Calu3 (cell line): ENCODE results near the gene LIN7A. TPM values are rescaled to one million over a fixed set of nuclear protein-coding genes. Genes with fewer than 3 reads are reported as not detected.

Experiments
- BruUV-seq: library from RNA; stranded (reverse); fragments of 400-500 nt; replicated peaks from 2 replicates; lab custom pipeline; 2021; lab: Mats Ljungman, UMichigan
- CTCF ChIA-PET: fragments of 300-600 bp; sonication (Branson Sonifier 250); formaldehyde crosslinking; loops from one replicate; lab custom pipeline; 2022; ENCODE audit warnings: antibody characterized with exemption; lab: Charles Lee
- DNase-seq: peaks from one replicate; pipeline ENCODE4 v3.0.0; 2022
- H3K27ac Mint-ChIP-seq: one replicate; pipeline ENCODE4 v1.8.0; 2022; ENCODE audit warnings: mixed read lengths; ENCODE audit not compliant: unreplicated experiment
- H3K27me3 Mint-ChIP-seq: one replicate; pipeline ENCODE4 v1.8.0; 2022; ENCODE audit warnings: mixed read lengths; ENCODE audit not compliant: unreplicated experiment
- H3K36me3 Mint-ChIP-seq: one replicate; pipeline ENCODE4 v1.8.0; 2022; ENCODE audit warnings: mild to moderate bottlenecking, moderate library complexity, mixed read lengths; ENCODE audit not compliant: insufficient read depth, unreplicated experiment
- H3K4me1 Mint-ChIP-seq: one replicate; pipeline ENCODE4 v1.8.0; 2022; ENCODE audit warnings: mild to moderate bottlenecking, low read depth, mixed read lengths; ENCODE audit not compliant: unreplicated experiment
- H3K4me3 Mint-ChIP-seq: one replicate; pipeline ENCODE4 v1.8.0; 2022; ENCODE audit warnings: mild to moderate bottlenecking, low read depth, moderate library complexity, mixed read lengths; ENCODE audit not compliant: unreplicated experiment
- H3K9me3 Mint-ChIP-seq: one replicate; pipeline ENCODE4 v1.8.0; 2022; ENCODE audit warnings: low read depth, mixed read lengths; ENCODE audit not compliant: unreplicated experiment
- CTCF ChIP-seq: fragments of 200-600 bp; IDR thresholded peaks from one replicate; pipeline ENCODE4 v1.8.0; 2022; ENCODE audit warnings: antibody characterized with exemption; ENCODE audit not compliant: unreplicated experiment
- intact Hi-C: fragments of 100-400 bp; cut with micrococcal nuclease; formaldehyde crosslinking; loops from one replicate; pipeline ENCODE4 v1.10.0; 2022; ENCODE audit not compliant: unreplicated experiment
- total RNA-seq: library from RNA; stranded (reverse); gene quantifications from 2 replicates; pipeline ENCODE4 v1.2.3, GENCODE V29; 2022

Gene LIN7A
- total RNA-seq, 1 experiment from 2014 or later: 0.73 TPM

GRCh38 chr12:80868576-80868975 lies 69.2 kb downstream of the LIN7A start:
- CTCF ChIA-PET: interaction anchor here (1.0 kb wide), 1 partner anchor 17 kb away, joined by 4 read pairs; no protein-coding TSS in a partner anchor
- DNase-seq: no peak
- TF ChIP-seq CTCF: no peak
- BruUV-seq: no TSS peak
- intact Hi-C loops: no loop called here
- Mint-ChIP-seq H3K27me3 (no peaks in the 10 kb centered on the region), H3K36me3 (no peaks in the 10 kb centered on the region), H3K27ac (no peak overlapping the region), H3K4me3 (no peak overlapping the region), H3K4me1 (no peaks in the 10 kb centered on the region), H3K9me3 (no peaks in the 10 kb centered on the region)

DNA sequence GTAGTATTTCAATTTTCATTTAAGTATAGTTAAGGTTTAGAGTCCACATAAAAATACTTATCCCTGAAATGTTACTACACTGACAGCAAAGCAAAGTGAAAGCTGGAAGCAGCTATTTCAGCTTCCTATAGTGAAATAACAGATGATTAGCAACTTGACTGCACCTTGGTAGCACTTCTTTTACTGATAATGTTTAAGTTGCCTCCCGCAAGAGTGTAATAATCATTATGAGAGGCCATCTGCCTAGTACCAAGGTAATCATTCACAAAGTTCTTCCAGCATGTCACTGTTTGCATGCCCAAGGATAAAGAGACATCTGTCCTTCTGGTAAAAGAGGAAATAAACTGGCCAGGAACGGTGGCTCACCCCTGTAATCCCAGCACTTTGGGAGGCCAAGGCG lies 69.8 kb downstream of the LIN7A start:
- no peak for DNase-seq
- Mint-ChIP-seq H3K9me3 (no peaks in the 10 kb centered on the region), H3K27ac (no peak overlapping the region), H3K27me3 (no peaks in the 10 kb centered on the region), H3K36me3 (no peaks in the 10 kb centered on the region), H3K4me3 (no peak overlapping the region), H3K4me1 (no peaks in the 10 kb centered on the region)
- intact Hi-C loops: no loop called here
- TF ChIP-seq CTCF: no peak
- CTCF ChIA-PET: interaction anchor here (1.0 kb wide), 1 partner anchor 17 kb away, joined by 4 read pairs; no protein-coding TSS in a partner anchor
- no TSS peak for BruUV-seq

DNA sequence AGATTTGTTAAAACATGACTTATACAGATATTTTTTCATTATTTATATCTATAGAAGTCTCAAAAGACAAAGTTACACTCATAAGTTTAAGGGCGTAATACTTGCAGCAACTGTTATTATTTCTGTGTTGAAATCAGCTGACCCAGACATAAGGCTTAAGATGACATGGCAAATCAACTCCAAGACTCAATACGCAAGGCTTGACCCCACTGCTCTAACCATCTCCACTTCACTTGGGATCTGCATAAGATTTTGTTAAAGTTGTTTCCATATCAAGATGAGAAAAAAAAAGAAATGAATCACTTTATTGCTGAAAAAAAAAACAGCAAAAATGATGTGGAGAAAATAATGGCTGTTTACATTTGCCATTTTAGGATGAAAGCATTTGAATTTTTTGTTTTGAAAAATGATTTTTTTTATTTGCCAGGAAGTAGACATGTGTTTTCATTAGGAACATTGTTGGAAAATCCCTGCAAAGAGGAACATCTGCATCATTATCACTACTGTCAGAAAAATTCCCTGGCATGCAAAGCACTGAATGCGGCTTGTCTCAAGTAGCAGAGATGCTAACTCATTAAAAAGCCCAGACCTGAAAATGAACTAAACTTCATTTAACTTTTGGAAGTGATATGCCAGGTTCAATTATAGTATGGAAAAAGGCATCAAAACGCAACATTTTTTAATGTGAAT lies 73.5 kb downstream of the LIN7A start:
- intact Hi-C loops: no loop called here
- Mint-ChIP-seq H3K36me3 (no peaks in the 10 kb centered on the region), H3K27ac (no peak overlapping the region), H3K9me3 (no peaks in the 10 kb centered on the region), H3K27me3 (no peaks in the 10 kb centered on the region), H3K4me3 (no peak overlapping the region), H3K4me1 (no peaks in the 10 kb centered on the region)
- no TSS peak for BruUV-seq
- DNase-seq: no peak
- no peak for TF ChIP-seq CTCF
- CTCF ChIA-PET: no interaction called here

- Mint-ChIP-seq H3K9me3 (no peaks in the 10 kb centered on the region), H3K27me3 (no peaks in the 10 kb centered on the region), H3K4me1 (no peaks in the 10 kb centered on the region), H3K27ac (no peak overlapping the region), H3K36me3 (no peaks in the 10 kb centered on the region), H3K4me3 (no peak overlapping the region)
- intact Hi-C loops: no loop called here
- DNase-seq: no peak
- CTCF ChIA-PET: no interaction called here
- BruUV-seq: no TSS peak
- TF ChIP-seq CTCF: no peak
These were observed 75.2 kb downstream of the LIN7A start for GRCh38 chr12:80862531-80862930.
